ENCODE data around the gene POU2F1.

DNA sequence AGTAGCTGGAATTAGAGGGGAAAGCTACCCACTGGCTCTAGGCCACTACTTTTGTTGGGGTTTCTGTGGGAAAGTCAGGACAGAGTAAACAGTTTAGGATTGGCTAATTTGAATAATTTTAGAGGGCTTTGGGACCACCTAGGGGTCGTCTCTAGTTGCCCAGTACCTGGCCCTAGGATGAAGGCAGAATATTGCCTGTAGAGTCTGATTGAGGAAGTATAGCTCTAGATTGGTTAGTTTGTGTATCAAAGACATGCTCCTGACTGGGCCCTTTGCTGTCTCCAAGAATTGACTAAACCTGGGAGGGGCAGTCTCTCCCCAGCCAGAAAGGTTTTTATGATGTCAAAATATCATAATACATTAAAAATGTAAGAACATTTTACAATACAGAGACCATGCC is 142.0 kb downstream of the POU2F1 start:
- TF ChIP-seq POLR2A (IDR thresholded peaks at IDR 0.05): no peak
- TF ChIP-seq CTCF (IDR thresholded peaks at IDR 0.05): no peak
- no peak for TF ChIP-seq POLR2AphosphoS5 (IDR thresholded peaks at IDR 0.05)
